Fibroblast of gingiva (primary cell): ENCODE data around the gene SUSD6.
"Not testable (repeated sequence)": the region's sequence is repeated elsewhere in the genome, so short reads cannot be mapped to it uniquely, and the experiment has no call there.

ENCODE experiments used
- DNase-seq: peaks from one replicate; pipeline ENCODE4 v3.0.0-alpha.2; 2011; ENCODE audit warnings: low read depth

The SUSD6 gene

GRCh38 chr14:69712599-69713088 is 101.2 kb downstream of the SUSD6 start:
- no peak for DNase-seq

- DNase-seq: no peak
Measured at GRCh38 chr14:69713209-69713781, 101.9 kb downstream of the SUSD6 start.

GRCh38 chr14:69713993-69714679 is 102.7 kb downstream of the SUSD6 start:
- no peak for DNase-seq

GRCh38 chr14:69715725-69716477 is 104.5 kb downstream of the SUSD6 start:
- peak; percentile 93 for DNase-seq

GRCh38 chr14:69716478-69717187 is 105.2 kb downstream of the SUSD6 start:
- DNase-seq: peak; percentile 92

GRCh38 chr14:69718614-69719013 is 107.2 kb downstream of the SUSD6 start:
- DNase-seq: not testable (repeated sequence)

GRCh38 chr14:69719501-69719951 is 108.1 kb downstream of the SUSD6 start:
- DNase-seq: peak; percentile 89

- DNase-seq: no peak
Measured at GRCh38 chr14:69720912-69721311, 109.5 kb downstream of the SUSD6 start.

GRCh38 chr14:69726761-69727511 is 115.5 kb downstream of the SUSD6 start:
- DNase-seq: peak; percentile 54

GRCh38 chr14:69727860-69728259 is 116.5 kb downstream of the SUSD6 start:
- no peak for DNase-seq

GRCh38 chr14:69731919-69732598 is 120.7 kb downstream of the SUSD6 start:
- not testable (repeated sequence) for DNase-seq

GRCh38 chr14:69736405-69736804 is 125.0 kb downstream of the SUSD6 start:
- DNase-seq: not testable (repeated sequence)

GRCh38 chr14:69741055-69741454 is 129.7 kb downstream of the SUSD6 start:
- DNase-seq: no peak

- no peak for DNase-seq
Measured at GRCh38 chr14:69749956-69750355, 138.6 kb downstream of the SUSD6 start.

- no peak for DNase-seq
Measured at GRCh38 chr14:69750495-69750894, 139.1 kb downstream of the SUSD6 start.

- DNase-seq: no peak
Measured at GRCh38 chr14:69752773-69753172, 141.4 kb downstream of the SUSD6 start.

GRCh38 chr14:69753860-69754259 is 142.5 kb downstream of the SUSD6 start:
- no peak for DNase-seq

- DNase-seq: no peak
Measured at GRCh38 chr14:69754487-69754886, 143.1 kb downstream of the SUSD6 start.

GRCh38 chr14:69755296-69755695 is 143.9 kb downstream of the SUSD6 start:
- no peak for DNase-seq

- DNase-seq: no peak
Measured at GRCh38 chr14:69755784-69756183, 144.4 kb downstream of the SUSD6 start.

- no peak for DNase-seq
Measured at GRCh38 chr14:69756298-69756697, 144.9 kb downstream of the SUSD6 start.
